SK-N-SH (cell line): ENCODE measurements around the gene HERC4.

Source experiments
- GABPA ChIP-seq: IDR thresholded peaks from 2 replicates; pipeline ENCODE4 v1.4.0; 2012; ENCODE audit warnings: low read depth, mild to moderate bottlenecking
- RAD21 ChIP-seq: IDR thresholded peaks from 2 replicates; pipeline ENCODE4 v1.6.1; 2012; ENCODE audit warnings: mild to moderate bottlenecking, low read length
- TF ChIP-seq, protein P1 (sequence below): IDR thresholded peaks from 2 replicates; pipeline ENCODE4 v1.4.0; 2012; ENCODE audit warnings: low read depth
- TF ChIP-seq, protein P2 (sequence below): fragments of 200-600 bp; sonication (generic); IDR thresholded peaks from 2 replicates; pipeline ENCODE4 v1.6.1; 2017; ENCODE audit warnings: antibody characterized with exemption, mild to moderate bottlenecking, moderate library complexity

DNA sequence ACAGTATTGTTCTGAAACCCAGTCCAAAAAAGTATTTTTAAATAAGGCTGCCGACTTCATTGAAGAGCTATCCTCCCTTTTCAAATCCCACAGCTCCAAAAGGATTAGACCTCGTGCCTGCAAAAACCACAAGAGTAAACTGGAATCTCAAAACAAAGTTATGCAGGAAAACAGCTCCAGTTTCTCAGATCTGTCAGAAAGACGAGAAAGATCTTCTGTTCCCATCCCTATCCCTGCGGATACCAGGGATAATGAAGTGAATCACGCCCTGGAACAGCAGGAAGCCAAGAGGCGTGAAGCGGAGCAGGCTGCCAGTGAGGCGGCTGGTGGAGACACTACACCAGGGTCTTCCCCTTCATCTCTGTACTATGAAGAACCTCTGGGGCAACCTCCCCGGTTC, 46.8 kb upstream of the HERC4 start:
- TF ChIP-seq, protein P1, sequence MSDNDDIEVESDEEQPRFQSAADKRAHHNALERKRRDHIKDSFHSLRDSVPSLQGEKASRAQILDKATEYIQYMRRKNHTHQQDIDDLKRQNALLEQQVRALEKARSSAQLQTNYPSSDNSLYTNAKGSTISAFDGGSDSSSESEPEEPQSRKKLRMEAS: no peak
- TF ChIP-seq, protein P2, sequence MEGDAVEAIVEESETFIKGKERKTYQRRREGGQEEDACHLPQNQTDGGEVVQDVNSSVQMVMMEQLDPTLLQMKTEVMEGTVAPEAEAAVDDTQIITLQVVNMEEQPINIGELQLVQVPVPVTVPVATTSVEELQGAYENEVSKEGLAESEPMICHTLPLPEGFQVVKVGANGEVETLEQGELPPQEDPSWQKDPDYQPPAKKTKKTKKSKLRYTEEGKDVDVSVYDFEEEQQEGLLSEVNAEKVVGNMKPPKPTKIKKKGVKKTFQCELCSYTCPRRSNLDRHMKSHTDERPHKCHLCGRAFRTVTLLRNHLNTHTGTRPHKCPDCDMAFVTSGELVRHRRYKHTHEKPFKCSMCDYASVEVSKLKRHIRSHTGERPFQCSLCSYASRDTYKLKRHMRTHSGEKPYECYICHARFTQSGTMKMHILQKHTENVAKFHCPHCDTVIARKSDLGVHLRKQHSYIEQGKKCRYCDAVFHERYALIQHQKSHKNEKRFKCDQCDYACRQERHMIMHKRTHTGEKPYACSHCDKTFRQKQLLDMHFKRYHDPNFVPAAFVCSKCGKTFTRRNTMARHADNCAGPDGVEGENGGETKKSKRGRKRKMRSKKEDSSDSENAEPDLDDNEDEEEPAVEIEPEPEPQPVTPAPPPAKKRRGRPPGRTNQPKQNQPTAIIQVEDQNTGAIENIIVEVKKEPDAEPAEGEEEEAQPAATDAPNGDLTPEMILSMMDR: no peak
- no peak for TF ChIP-seq RAD21
- TF ChIP-seq GABPA: no peak
